C4-2B (cell line): Measurements from ENCODE around the gene CPNE1.

ENCODE experiments used
- H3K27ac ChIP-seq: fragments of 450-650 bp; 2 replicates; pipeline ENCODE4 v1.5.1; 2017
- CTCF ChIP-seq: fragments of 450-650 bp; conservative IDR thresholded peaks from 2 replicates; pipeline ENCODE4 v1.5.1; 2017; ENCODE audit warnings: mild to moderate bottlenecking
- ZFX ChIP-seq: fragments of 450-650 bp; IDR thresholded peaks from 2 replicates; pipeline ENCODE4 v1.6.1; 2017

Gene CPNE1

GRCh38 chr20:35657271-35657670 is 7.4 kb downstream of the CPNE1 start:
- no peak overlapping the region for H3K27ac ChIP-seq
- TF ChIP-seq ZFX = no peak
- TF ChIP-seq CTCF = no peak

- no peak for TF ChIP-seq ZFX
- TF ChIP-seq CTCF = no peak
- H3K27ac ChIP-seq = no peak overlapping the region
Observed at GRCh38 chr20:35654415-35654814, 10.3 kb downstream of the CPNE1 start.

- TF ChIP-seq ZFX = no peak
- TF ChIP-seq CTCF = no peak
- no peak overlapping the region for H3K27ac ChIP-seq
Observed at GRCh38 chr20:35653893-35654292, 10.8 kb downstream of the CPNE1 start.

GRCh38 chr20:35653430-35653734 is 11.3 kb downstream of the CPNE1 start:
- TF ChIP-seq ZFX = no peak
- H3K27ac ChIP-seq = no peak overlapping the region

- no peak overlapping the region for H3K27ac ChIP-seq
- TF ChIP-seq ZFX (no peak), CTCF (no peak)
Observed at GRCh38 chr20:35652641-35653429, 11.9 kb downstream of the CPNE1 start.

- H3K27ac ChIP-seq = no peak overlapping the region
- TF ChIP-seq CTCF = no peak
- no peak for TF ChIP-seq ZFX
Observed at GRCh38 chr20:35651958-35652357, 12.7 kb downstream of the CPNE1 start.

- TF ChIP-seq CTCF (no peak), ZFX (no peak)
Observed at GRCh38 chr20:35650632-35651031, 14.1 kb downstream of the CPNE1 start.

GRCh38 chr20:35648836-35649235 is 15.9 kb downstream of the CPNE1 start:
- H3K27ac ChIP-seq = no peak overlapping the region
- TF ChIP-seq ZFX (no peak), CTCF (no peak)

More at GRCh38 chr20:35650632-35651031, 14.1 kb downstream of the CPNE1 start:
- H3K27ac ChIP-seq = no peak overlapping the region
